Ishikawa (cell line): ENCODE results near the gene SLCO3A1.

ENCODE experiments used
- CEBPB ChIP-seq: IDR thresholded peaks from 2 replicates; pipeline ENCODE4 v1.6.1; 2012
- CREB1 ChIP-seq: IDR thresholded peaks from 2 replicates; pipeline ENCODE4 v1.6.1; 2012; ENCODE audit warnings: low read depth
- EGR1 ChIP-seq: IDR thresholded peaks from 2 replicates; pipeline ENCODE4 v1.6.1; 2012
- EP300 ChIP-seq: IDR thresholded peaks from 2 replicates; pipeline ENCODE4 v1.6.1; 2012; ENCODE audit warnings: borderline replicate concordance
- FOXM1 ChIP-seq: IDR thresholded peaks from 2 replicates; pipeline ENCODE4 v1.6.1; 2012; ENCODE audit warnings: low read depth, borderline replicate concordance
- MAX ChIP-seq: IDR thresholded peaks from 2 replicates; pipeline ENCODE4 v1.6.1; 2012
- RAD21 ChIP-seq: IDR thresholded peaks from 2 replicates; pipeline ENCODE4 v1.6.1; 2012; ENCODE audit warnings: low read depth
- REST ChIP-seq: IDR thresholded peaks from 2 replicates; pipeline ENCODE4 v1.6.1; 2012; ENCODE audit warnings: low read depth, mild to moderate bottlenecking
- TAF1 ChIP-seq: IDR thresholded peaks from 2 replicates; pipeline ENCODE4 v1.6.1; 2012; ENCODE audit warnings: low read depth, mild to moderate bottlenecking
- TEAD4 ChIP-seq: IDR thresholded peaks from 2 replicates; pipeline ENCODE4 v1.6.1; 2012
- YY1 ChIP-seq: IDR thresholded peaks from 2 replicates; pipeline ENCODE4 v1.6.1; 2012; ENCODE audit warnings: low read depth
- ZBTB7A ChIP-seq: IDR thresholded peaks from 2 replicates; pipeline ENCODE4 v1.6.1; 2012; ENCODE audit warnings: low read depth

- TF ChIP-seq TAF1 (no peak), RAD21 (no peak), CEBPB (no peak), MAX (no peak), YY1 (no peak), CREB1 (no peak), REST (no peak), EGR1 (no peak), TEAD4 (no peak), ZBTB7A (no peak), EP300 (no peak), FOXM1 (no peak)
Measured at GRCh38 chr15:92043283-92043682, 189.8 kb downstream of the SLCO3A1 start.
